ENCODE results near the gene SYNE1.
"Not testable (repeated sequence)": the region's sequence is repeated elsewhere in the genome, so short reads cannot be mapped to it uniquely, and the experiment has no call there.

SYNE1 gene

GRCh38 chr6:152098683-152099082 is 538.5 kb downstream of the SYNE1 start:
- no peak for DNase-seq (ENCODE audit: low read depth)

DNA sequence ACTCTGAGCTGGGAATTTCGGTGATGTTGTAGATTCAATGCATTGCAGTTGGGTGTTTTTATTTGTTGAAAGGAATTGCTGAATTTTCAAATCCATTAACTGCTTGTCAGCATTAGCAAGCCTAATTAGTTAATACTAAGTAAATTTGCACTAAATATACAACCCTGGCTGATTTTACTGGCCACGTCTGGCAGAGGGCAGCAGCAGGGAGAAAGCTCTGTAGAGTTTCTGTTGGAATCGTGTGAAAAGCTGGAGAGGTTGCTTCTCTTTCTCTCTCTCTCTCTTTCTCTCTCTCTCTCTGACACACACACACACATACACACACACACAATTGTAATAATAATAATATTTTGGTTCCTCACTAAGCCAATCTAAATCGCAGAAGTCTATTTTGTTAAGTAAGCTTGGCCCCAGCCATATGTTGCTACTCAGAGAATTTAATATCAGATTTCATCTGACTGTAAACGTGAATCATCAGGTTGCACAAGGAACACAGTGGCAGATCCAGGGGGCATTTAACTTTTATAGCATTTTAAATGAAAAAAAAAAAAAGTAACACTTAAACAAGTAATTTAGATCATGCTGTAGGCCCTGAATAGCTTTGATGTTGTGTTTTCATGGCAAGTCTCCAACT is 540.2 kb downstream of the SYNE1 start:
- DNase-seq (ENCODE audit: low read depth), result peak; percentile 80

GRCh38 chr6:152094992-152095592 is 542.1 kb downstream of the SYNE1 start:
- DNase-seq (ENCODE audit: low read depth), result peak; percentile 99

DNA sequence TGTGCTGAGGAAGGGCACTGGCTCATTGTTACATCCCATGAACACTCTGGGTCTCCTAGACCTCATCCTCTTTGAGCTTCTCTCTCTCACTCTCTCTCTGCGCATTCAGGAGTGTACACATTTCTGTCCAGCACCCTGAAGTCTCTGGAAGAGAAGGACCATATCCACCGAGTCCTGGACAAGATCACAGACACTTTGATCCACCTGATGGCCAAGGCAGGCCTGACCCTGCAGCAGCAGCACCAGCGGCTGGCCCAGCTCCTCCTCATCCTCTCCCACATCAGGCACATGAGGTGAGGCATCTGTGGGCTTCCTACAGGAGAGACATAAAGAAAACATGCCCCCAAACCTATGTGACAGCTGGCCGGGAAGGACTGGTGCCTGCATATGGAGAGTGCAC is 542.9 kb downstream of the SYNE1 start:
- no peak for DNase-seq (ENCODE audit: low read depth)

GRCh38 chr6:152093711-152094110 is 543.5 kb downstream of the SYNE1 start:
- no peak for DNase-seq (ENCODE audit: low read depth)

- DNase-seq (ENCODE audit: low read depth), result peak; percentile 71
These were observed 545.3 kb downstream of the SYNE1 start for GRCh38 chr6:152091851-152092341.

GRCh38 chr6:152091201-152091600 is 546.0 kb downstream of the SYNE1 start:
- DNase-seq (ENCODE audit: low read depth), result no peak

GRCh38 chr6:152089992-152090391 is 547.2 kb downstream of the SYNE1 start:
- peak; percentile 19 for DNase-seq (ENCODE audit: low read depth)

DNA sequence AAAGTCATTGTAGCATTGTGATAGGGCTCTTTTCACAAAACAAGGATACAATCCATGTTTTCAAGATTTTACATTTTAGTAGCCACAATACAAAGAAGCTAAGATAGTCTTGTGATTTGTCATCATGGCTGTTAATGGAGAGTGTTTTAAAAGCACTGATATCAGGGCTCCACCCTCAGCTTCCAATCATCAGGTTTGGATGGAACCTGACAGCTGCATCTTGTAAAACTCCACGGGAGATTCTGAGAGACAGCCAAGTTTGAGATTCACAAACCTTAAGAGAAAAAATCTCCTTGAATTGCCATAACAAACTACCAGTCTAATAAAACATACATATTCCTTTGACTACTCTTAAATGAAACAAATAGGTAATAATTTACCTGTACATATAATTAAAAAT is 549.5 kb downstream of the SYNE1 start:
- DNase-seq (ENCODE audit: low read depth), result no peak

DNA sequence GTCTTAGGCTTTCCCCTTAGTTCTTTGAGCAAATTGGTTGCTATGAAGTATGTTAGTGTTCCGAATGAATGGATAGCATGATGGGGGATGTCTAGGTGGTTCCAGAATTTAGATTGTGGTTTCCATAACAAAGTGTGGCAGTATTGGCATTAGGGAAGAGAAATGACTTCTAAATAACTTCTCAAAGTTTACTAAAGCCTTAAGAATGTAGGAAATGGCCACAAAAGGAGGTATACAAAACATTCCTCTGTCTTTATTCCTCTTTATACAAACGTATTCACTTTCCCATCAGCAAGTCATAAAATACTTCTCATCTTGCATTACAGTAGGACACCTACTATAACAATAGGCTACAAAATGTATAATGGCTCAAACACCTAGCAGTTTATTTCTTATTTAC is 550.1 kb downstream of the SYNE1 start:
- DNase-seq (ENCODE audit: low read depth), result no peak

DNA sequence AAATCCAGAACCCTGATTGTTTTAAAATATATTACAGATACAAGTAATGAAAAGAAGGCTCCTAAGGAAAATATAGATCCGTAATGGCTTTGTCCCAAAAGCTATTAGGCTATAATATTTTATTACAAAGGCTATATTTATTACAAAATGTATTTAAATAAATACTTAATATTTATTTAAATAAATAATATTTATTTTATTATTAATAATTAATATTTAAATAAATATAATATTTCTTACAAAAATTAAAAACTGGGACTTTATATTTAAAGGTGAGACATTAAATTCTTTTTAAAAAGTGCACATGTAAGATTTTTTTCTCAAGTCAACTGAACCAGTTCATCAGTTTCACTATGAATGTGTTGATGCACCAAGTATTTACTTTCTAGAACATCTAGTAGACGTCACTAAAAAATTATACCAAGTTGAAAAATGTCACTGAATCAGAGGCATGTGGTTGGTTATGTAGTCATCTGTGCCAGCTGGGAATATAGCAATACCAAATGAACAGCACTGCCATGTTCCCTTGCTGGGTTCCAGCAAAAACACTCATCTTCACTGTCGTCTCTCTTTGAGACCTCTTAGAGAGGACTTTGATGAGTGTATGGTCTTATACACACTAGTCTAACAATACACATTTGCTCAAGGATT is 550.8 kb downstream of the SYNE1 start:
- DNase-seq (ENCODE audit: low read depth), result no peak

- peak; percentile 27 for DNase-seq (ENCODE audit: low read depth)
These were observed 551.7 kb downstream of the SYNE1 start for GRCh38 chr6:152085451-152085921.

GRCh38 chr6:152078804-152079203 is 558.4 kb downstream of the SYNE1 start:
- no peak for DNase-seq (ENCODE audit: low read depth)

DNA sequence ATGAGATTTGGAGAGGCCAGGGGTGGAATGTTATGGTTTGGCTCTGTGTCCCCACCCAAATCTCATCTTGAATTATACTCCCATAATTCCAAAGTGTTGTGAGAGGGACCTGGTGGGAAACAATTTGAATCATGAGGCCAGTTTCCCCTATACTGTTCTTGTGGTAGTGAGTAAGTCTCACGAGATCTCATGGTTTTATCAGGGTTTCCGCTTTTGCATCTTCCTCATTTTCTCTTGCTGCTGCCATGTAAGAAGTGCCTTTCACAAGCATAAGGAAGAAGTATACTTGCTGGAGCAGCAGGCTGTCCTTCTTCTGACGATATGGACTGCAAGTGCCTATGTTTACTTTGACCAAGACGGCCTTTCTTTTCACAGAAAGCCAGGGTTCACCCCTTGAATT is 559.2 kb downstream of the SYNE1 start:
- DNase-seq (ENCODE audit: low read depth), result no peak

DNA sequence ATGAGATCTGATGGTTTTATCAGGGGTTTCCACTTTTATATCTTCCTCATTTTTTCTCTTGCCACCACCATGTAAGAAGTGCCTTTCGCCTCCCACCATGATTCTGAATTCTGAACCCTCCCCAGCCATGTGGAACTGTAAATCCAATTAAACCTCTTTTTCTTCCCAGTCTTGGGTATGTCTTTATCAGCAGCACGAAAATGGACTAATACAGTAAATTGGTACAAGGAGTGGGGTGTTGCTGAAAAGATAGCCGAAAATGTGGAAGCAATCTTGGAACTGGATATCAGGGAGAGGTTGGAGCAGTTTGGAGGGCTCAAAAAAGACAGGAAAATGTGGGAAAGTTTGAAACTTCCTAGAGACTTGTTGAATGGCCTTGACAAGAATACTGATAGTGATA is 560.9 kb downstream of the SYNE1 start:
- DNase-seq (ENCODE audit: low read depth), result not testable (repeated sequence)

- no peak for DNase-seq (ENCODE audit: low read depth)
These were observed 565.3 kb downstream of the SYNE1 start for GRCh38 chr6:152071843-152072242.
